ENCODE results near the gene TNIK.
"Not testable (repeated sequence)": the region's sequence is repeated elsewhere in the genome, so short reads cannot be mapped to it uniquely, and the experiment has no call there.

Gene TNIK

DNA sequence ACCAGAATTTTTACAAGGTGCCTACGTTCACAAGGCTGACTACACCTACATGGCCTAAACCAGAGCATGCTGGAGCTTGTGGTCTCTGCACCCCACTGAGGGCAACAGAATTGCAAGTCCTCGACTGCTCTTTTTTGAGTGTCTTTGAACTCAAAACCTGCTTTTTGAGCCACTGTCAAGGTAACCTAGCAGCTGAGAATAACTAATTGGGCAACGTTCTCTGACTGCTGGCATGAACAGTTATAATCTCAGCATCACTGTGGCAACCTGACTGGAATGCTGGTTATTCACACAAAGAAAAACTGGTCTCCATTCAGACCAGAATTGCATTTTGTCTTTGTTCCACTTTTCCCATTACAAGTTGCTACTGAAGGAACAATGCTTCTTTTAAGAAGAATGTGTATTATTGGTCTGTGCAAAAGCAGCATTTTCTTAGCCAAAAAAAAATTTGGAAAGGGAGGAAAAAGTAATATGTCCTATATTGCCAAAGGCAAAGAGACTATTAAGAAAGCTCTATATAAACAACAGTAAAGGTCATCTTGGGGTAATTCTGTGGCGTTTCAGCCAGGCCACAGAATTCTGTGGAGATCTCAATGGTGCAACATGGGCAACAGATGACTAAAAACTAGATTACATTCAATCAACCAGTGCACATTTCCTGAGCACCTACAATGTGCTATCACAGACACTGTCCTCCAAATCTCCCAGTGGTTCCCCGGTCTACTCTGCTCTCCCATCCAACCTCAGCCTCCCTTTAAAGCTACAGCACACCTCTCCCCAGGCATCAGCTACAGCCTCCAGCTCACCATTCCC, 76.8 kb downstream of the TNIK start:
- DNase-seq: no peak

DNA sequence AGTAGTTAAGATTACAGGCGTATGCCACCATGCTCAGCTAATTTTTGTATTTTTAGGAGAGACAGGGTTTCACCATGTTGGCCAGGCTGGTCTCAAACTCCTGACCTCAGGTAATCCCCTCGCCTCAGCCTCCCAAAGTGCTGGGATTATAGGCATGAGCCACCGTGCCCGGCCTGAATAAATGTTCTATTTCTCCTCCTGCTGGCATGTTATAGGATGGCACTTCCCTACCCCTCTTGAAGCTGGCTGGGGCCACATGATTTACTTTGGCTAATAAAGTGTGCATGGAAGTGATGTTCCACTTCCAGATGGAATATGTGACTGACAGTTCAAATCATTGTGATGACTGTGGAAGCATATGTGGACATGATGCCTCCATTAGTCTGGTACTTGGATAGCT, 77.9 kb downstream of the TNIK start:
- DNase-seq: not testable (repeated sequence)

DNA sequence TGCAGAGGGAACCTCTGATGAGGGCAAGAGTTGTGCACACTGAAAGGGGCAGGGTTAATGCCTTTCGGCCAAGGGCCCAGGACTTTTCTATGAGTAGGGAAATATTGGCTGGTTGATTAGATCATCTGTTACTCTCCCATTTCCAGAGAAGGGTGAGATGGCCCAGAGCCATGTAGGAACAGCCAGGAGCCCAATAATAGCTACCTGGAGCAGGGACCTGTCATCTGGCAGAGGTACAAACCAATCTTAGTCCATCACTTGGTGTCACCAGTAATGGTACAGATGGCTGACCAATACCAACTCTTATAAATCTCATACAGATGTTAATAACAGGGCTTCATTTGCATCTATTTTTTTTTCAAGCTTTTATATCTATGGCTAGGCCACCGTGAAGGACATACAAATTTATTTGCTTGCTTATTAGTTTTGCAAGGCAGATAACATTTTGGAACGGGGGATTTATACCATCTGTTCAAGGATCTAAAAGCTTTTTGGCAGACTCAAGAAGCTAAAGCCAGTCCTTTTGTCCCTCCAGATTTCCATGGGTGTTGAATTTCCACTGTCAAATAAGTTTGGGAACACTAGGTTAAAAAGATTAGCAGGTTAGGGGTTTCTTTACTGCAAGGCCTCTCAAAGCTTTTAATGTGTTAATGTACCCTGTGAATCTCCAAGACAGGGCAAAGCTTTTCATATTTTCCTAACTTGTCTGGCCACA, 79.3 kb downstream of the TNIK start:
- DNase-seq: no peak

DNA sequence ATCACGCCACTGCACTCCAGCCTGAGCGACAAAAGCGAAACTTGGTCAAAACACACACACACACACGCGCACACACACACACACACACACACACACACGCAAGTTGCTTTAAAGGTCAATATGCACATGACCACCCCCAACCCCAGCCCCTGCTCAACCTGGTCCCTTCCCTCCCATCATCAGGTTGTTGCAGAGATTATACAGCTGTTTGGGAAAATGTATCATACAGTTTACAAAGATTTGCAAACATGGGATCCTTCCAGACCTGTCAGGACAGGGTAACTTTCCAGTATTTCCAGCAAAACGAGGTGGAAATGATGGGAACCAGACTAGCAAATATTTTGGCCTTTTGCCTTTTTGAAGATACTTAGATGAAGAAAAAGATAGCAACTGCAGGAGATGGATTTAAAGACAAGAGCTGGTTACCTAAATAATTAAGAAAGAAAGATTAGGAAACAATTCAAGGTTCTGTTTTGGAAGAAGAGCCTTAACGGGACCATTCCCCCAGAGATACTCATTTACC, 80.2 kb downstream of the TNIK start:
- no peak for DNase-seq

DNA sequence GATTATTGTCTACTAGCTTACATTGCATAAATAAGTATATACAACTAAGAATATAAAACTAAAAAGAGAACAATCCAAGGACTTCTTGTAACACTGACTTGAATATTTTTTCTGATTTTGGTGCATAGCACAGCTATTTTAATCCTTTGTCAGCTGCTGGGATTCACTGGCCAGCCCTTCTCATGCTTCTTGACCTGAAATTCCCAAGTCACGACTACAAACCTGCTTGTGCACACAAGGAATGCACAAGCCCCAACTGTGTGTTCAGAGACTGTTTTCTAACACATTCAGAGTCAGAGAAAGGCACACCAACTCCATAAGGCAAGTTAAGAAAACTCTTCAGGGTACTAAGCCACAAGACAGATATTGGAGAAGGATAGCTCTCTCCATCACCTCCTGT, 80.9 kb downstream of the TNIK start:
- no peak for DNase-seq

DNA sequence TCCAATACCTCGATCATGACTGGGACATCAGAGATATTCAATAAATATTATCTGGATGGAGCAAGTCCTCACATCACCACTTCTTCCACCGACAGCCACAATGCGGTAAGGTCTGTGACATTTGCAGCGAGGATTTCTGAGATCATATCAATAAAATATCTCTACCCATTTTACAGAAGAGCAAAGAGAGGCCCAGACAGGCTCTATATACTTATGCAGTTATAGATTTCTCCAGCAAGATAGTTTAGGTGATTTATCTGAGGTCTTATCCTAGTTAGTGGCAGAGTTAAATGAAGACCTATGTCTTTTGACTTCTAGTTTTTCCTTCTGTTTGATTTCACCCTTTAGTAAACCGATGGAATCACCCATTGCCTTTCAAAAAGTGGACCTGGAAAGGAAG, 81.6 kb downstream of the TNIK start:
- no peak for DNase-seq

DNA sequence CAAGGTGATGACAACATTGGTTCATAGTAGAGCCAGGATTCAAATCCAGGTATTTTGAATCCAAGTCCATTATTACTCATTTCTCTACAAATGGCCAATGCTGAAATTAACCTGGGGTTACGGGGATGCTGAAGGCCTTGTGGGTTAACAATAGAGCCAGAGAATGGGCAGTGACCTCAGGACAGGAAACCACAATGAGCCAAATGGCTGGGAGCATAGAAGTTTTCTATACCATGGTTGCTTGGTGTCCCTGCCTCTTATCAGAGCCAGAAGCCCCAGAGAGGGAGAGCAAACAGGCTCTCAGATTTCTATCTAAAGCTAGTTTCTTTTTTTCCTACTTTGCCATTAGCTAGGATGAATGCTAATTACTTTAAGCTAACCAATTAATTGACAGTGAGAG, 82.3 kb downstream of the TNIK start:
- DNase-seq: no peak

DNA sequence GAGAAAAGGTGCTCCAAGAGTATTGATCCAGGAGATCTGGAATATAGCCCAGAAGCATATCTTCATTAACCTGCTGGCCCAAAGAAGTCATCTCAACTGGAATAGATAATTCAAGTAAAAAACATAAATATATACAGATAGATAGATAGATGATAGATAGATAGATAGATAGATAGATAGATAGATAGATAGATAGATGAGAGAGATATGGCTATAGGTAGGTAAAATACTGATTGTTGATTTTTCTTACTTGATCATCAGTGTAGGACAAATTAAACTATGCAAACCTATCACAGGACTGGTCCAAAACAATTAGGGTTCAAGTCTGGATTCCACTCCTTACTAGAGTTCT, 83.6 kb downstream of the TNIK start:
- no peak for DNase-seq

DNA sequence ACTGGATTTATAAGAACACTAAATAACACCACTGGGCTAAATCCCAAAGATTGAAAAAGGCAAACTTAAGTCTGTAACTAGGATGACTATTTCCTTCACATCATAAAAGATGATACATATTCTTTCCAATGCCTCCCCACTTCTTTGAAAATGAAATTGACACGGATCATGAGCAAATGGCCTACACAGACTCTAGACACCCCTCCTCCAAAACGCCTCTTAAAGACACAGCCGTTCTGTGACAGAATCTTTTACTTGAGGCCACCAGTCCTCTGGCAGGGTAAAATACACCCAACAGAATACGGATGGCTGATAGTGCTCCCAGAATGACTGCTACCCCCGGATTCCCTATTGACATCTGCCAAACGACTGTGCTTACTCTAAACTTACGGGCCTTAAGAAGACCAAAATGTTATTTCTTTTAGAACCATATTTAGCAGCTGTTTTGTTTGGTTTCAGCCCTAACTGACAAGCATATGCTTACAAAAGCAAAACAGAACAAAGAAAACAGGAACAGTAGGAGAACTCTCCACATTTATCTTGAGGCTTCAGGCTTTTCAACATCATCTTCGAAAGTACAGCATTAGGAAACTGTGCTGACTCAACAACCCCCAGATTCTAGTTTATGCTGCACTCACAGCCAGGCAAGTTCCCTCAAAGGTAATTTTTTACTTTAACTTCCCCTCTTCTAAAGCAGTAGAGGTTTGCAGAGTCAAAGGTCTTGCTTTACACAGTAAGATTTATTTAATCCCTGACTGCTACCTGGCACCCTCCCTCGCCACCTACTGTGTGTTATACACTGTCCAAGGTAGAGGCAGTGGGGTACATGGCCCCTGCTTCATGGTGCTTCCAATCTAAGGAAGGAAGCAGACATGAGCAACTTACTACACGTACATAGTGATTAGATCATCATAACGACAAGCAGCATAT, 84.3 kb downstream of the TNIK start:
- no peak for DNase-seq

DNA sequence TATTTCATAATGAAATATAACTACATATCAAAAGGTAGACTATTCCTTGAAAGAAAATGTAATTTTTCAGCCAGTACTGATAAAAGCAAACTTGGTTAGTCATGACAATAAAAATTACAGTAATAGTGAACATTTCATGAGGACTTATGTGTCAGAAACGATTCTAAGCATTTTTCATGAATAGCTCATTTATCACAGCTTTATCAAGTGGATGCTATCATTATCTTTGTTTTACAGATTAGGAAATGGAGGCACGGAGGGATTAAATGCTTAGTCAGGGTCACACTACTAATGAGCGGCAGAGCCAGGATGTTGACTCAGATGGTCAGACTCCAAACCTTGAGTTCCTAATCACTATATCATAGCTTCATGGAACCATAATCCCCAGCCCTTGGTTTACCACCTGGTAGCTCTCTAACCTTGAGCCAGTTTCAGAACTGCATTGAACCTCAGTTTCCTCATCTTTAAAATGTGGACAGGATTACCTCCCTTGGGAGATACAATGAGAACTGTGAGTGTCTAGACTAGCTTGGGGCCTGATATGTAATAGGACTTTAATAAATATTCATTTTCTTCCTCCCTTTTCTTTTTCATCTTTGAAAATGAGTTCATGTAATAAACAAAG, 85.4 kb downstream of the TNIK start:
- DNase-seq: no peak

DNA sequence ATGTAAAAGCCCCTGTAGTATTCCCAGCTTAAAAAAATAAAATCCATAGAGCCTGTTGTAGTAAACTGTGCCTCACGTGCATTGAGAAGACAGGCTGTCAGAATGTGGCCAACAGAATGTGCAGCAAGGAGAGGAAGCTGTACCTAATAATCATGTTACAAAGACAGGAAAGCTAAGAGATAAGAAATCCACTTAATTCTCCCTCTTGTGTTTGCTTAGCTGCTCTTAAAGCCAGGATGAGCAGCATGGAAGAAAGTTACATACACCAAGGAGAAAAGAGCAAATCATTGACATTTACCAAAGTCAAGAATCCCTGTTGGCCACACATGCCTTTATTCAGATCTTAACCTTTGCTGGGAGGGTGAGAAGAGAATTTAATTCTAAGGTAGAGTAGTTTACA, 85.9 kb downstream of the TNIK start:
- DNase-seq: no peak

DNA sequence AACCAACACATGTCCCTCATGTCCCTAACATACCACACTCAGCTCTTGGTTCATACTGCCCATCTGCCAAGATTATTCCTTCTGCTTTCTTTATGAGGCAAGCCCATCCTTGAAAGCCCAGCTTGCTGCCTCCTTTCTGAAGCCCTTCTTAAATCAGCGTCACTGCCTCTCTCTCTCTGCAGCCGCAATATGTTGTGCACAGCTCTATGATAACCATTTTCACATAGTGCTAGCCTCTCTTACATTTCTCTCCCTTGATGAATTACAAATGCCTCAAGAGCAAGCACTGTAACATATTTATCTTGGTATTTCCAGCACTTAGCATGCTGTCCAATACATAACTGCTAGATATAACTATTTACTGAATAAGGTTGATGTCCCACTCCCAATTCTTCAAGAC, 86.5 kb downstream of the TNIK start:
- DNase-seq: no peak

DNA sequence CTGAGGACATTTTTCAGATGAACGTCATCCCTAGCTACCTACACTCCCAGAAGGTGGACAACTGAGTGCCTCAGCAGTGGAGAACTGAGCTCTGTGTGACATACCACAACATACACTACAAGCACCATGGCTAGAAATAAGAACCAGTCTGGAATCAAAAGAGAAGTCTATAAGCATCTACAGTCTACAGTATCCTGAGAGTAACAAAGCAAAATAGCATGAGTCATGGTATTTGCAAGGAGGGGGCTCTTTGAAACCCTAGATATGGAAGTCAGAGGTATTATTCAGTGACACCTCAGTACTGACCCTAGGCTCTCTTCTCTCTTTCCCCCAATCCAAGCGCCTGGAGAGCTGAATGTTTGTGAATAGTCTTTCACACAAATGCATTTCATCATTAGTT, 87.5 kb downstream of the TNIK start:
- DNase-seq: no peak

DNA sequence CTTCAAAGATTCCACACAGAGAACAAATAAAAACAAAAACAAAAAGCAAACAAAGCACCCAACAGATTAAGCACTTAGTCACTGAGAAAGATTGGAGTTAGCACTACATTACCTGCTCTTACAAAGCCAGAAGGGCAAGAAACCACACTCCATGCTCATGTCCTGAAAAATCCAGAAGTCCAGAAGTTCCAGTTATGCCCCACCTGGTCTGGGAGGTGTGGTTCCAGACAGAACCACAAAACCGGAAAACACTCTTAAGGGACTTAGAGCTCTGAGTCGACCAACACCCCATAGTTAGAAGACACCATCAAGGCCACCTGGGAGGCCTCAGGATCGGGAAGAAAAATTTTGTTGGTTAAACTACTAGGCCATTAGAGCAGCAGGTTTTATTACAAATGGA, 88.9 kb downstream of the TNIK start:
- DNase-seq: no peak

DNA sequence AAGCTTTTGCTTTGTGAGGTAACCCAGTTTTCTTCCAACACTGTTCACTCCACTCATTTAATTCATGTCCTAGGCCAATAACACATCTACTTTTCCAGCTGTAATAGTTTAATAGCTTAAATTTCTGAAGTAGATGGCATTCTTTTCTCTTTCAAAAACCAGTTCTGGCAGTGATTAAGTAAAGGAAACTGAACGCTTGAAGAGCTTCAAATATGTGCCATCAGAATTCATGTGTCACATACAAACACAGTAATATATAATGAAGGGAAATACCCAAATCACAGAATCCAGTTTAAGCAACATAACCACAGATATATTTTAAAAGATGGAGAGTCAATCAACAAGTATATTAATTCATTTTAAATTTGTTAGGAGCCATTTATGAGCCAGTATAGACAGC, 91.0 kb downstream of the TNIK start:
- DNase-seq: no peak

DNA sequence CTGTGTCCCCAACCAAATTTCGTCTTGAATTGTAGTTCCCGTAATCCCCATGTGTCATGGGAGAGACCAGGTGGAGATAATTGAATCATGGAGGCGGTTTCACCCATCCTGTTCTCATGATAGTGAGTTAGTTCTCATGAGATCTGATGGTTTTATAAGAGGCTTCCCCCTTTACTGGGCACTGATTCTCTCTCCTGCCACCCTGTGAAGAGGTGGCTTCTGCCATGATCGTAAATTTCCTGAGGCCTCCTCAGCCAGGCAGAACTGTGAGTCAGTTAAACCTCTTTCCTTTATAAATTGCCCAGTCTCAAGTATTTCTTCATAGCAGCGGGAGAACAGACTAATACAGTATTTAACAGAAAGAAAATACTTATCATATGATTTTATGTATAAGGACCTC, 93.5 kb downstream of the TNIK start:
- not testable (repeated sequence) for DNase-seq

DNA sequence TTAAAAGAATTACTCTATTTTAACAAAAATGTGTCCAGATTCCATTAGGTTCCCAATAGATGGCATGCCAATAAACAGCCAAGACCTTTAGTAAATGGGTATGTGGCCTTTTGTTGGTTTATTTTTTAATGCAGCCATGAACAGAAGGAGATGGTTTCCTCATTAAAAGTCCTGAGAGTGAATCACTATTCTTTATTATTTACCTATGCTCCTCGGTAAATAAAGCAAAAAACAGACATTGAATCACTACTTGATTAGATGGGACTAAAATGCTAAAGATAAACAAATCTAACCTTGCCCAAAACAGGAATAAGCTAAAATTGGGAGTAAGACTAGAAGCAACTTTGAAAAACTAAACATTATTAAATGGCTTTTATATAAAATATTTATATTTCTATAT, 94.2 kb downstream of the TNIK start:
- DNase-seq: no peak

DNA sequence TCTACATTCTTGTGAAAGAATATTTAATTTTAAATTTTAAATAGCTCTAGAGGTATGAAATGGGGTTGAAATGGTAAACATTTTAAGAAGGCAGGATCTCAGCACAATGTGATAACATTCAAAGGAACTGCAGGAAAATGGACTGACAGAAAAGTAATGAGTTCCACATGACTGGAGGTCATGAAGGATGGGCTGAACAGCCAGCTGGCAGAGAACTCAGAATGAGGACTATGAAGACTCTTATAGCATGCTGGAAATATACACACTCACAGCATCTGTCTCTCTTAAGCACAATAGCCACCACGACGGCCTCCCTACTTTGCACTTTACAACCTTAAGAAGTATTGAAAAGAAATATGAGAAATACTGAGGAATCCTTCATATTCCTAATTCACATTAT, 94.7 kb downstream of the TNIK start:
- no peak for DNase-seq

DNA sequence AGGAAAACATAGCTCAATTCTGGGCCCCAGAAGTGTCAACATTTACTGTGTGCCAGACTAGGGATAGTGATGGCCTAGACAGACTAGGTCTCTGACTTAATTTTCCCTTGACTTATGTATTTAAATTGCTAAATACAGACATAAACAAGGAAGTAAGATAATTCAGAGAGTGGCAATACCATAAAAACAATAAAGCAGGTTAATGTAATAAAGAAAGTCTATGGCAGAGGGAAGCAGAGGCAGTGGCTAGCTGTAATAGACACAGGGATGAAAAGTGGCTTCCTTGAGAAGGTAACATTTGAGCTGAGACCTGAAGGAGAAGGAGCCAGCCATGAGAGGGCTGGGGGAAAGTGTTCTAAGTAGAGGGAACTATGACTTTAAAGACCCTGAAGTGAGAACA, 95.7 kb downstream of the TNIK start:
- no peak for DNase-seq

DNA sequence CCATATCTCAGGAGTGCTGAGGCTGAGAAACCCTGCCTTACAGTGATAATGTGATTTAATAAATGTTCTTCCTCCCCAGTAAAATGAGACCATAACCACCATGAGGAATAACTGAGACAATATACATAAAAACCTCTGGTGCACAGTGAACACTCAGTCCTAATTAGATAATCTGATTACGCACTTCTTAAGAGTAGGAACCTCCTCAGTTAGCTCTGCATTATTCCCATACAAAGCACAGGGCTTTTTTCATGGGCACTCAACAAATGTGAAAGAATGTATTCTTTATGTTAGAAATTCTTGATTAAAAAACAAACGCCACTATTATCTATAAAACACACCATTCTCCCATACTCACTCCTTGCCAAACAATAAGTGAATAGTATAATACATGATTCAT, 97.0 kb downstream of the TNIK start:
- DNase-seq: no peak

DNA sequence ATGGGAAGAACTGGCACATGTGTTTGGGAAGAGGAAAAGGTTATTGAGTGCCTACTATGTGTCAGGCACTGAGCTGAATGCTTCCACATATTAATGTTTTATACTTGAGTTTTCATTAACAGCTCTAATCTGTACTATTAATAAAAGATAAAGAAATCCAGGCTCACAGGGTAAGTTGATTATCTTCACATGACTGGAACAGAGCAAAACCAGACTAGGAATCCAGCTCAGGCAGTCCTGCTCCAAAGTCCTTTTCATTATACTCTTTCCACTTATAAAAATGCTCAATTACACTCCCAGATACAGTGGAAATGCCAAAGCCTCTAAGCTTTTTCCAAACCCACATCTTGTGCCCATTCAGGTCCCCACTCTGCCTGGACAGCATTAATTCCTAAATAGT, 97.6 kb downstream of the TNIK start:
- DNase-seq: no peak

DNA sequence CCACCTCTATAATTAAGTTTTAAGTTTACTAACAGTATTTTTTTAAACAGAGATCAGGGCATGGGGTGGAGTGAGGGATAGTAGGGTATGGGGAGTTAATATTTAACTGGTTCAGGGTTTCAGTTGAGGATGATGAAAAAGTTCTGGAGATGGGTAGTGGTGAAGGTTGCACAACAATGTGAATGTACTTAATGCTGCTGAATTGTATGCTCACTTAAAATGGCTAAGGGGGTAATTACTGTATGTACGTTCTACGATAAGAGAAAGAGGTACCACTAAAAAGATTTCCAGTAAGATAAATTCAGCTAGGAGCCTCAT, 101.4 kb downstream of the TNIK start:
- DNase-seq: no peak

DNA sequence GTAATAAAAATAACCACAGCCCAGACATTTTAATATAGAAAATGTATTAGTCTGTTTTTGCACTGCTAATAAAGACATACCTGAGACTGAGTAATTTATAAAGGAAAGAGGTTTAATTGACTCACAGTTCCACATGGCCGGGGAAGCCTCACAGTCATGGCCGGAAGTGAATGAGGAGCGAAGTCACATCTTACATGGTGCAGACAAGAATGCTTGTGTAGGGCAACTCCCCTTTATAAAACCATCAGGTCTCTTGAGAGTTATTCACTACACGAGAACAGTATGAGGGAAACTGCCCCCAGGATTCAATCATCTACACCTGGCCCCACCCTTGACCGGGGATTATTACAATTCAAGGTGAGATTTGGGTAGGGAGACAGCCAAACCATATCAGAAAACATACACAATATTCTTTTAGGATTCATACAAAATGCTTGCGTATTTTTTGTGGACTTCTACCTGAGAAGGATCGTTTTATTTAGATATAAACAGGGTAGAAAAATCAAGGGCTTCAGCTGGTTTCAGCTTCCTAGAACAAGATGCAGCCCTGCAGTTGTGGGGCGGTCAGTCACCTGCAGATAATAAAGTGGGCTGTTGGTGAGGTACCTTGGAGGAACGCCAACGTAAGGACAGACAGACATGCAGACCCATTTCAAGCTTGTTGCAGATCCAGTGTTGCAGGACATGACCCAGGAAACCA, 101.9 kb downstream of the TNIK start:
- DNase-seq: no peak
